WI38 (cell line): ENCODE data around the gene DTNBP1.

ENCODE experiments used
- H3K4me3 ChIP-seq: 2 replicates; pipeline ENCODE4 v1.5.1; 2011; ENCODE audit warnings: low read depth, mild to moderate bottlenecking, control low read depth, low read length
- CTCF ChIP-seq: IDR thresholded peaks from 2 replicates; pipeline ENCODE4 v1.5.1; 2012; ENCODE audit warnings: low read depth, mild to moderate bottlenecking, control low read depth, low read length

The DTNBP1 gene

GRCh38 chr6:15555101-15556038 is 107.5 kb downstream of the DTNBP1 start:
- H3K4me3 ChIP-seq: no peak overlapping the region
- TF ChIP-seq CTCF: no peak

GRCh38 chr6:15554728-15555100 is 108.1 kb downstream of the DTNBP1 start:
- TF ChIP-seq CTCF: no peak
- no peak overlapping the region for H3K4me3 ChIP-seq

DNA sequence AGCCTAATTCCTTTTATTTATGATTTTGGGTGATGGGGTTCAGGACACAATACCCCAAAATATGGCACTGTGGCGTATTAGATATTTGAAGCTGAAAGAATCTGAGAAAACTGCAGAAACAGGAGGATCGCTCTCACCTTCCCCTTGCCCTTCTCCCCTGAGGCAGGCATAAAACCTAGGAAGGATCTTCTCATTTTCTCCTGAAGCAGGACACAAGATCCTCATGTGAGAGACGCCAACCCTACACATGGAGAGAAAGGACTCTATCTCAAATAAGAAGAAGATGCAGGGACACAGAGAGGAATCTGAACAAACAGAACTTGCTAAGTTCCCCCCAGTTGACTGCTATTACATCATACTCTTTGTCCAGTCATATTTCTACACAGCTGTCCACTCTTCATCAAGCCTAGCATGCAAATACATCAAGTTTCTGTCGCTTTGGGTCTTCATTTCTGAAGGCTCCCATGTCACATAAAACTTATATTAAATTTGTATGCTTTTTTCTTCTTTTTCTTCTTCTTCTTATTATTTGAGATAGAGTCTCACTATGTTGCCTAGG is 109.0 kb downstream of the DTNBP1 start:
- TF ChIP-seq CTCF: no peak

DNA sequence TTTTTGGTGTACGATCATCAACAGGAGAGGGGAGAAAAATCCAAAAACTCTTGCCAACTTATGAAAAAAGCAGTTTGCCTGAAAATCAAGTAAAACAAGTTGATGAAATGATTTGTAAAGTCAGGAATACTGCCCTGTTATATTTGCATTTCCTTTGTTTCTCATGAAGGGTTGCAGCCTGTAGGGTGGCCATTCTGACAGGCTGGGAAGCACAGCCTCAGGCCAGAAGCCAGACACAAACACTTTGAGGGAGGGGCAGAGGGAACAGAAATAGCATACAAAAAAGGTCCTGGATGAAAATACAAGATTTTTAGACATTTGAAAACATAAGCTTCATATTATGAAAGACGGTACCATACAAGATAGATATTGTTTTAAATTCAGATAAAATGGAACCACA is 109.8 kb downstream of the DTNBP1 start:
- TF ChIP-seq CTCF: no peak
- no peak overlapping the region for H3K4me3 ChIP-seq

More for the DNA sequence above, 109.0 kb downstream of the DTNBP1 start:
- H3K4me3 ChIP-seq: no peak overlapping the region

- no peak for TF ChIP-seq CTCF
- no peak overlapping the region for H3K4me3 ChIP-seq
Measured at GRCh38 chr6:15551798-15552197, 111.0 kb downstream of the DTNBP1 start.

DNA sequence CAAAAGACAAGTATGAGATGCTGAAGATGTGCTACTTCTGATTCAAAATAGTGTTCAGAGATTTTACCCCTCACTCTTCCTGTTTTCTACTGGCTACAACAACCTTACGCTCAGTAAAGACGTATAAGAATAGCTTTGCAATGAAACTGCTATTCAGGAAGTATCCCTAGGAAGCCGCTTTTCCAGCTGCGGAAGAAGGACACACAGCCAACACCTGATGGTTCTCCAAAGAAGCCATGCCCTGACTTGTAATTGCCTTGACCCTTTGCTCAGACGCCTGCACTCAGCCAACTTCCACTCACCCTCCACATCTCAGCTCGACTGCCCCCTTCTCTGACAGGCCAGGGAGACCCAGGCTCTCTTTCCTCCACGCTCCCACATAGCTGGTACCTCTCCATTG is 111.6 kb downstream of the DTNBP1 start:
- H3K4me3 ChIP-seq: no peak overlapping the region
- no peak for TF ChIP-seq CTCF

GRCh38 chr6:15550546-15551123 is 112.2 kb downstream of the DTNBP1 start:
- H3K4me3 ChIP-seq: no peak overlapping the region
- TF ChIP-seq CTCF: no peak
